ENCODE data around the gene BRD9. TPM values are rescaled to one million over a fixed set of nuclear protein-coding genes. Genes with fewer than 3 reads are reported as not detected.
"Not testable (repeated sequence)": the region's sequence is repeated elsewhere in the genome, so short reads cannot be mapped to it uniquely, and the experiment has no call there.

Gene BRD9
- total and polyA plus RNA-seq, 8 donors, result 37.9 to 60.6 (median 48.1) TPM

DNA sequence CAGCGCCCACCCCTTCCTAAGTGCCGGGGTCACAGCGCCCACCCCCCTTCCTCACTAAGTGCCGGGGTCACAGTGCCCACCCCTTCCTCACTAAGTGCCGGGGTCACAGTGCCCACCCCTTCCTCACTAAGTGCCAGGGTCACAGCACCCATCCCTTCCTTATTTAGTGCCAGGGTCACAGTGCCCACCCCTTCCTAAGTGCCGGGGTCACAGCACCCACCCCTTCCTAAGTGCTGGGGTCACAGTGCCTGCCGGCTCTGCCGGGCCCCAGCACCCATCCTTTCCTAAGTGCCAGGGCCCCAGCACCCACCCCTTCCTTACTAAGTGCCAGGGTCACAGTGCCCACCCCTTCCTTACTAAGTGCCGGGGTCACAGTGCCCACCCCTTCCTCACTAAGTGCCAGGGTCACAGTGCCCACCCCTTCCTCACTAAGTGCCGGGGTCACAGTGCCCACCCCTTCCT, 51.6 kb downstream of the BRD9 start:
- ATAC-seq; H3K36me3 ChIP-seq; H3K4me1 ChIP-seq; H3K4me3 ChIP-seq; H3K27ac ChIP-seq; H3K9me3 ChIP-seq; H3K27me3 ChIP-seq; DNase-seq; intact Hi-C loops (cut with DNase I): not testable (repeated sequence)

DNA sequence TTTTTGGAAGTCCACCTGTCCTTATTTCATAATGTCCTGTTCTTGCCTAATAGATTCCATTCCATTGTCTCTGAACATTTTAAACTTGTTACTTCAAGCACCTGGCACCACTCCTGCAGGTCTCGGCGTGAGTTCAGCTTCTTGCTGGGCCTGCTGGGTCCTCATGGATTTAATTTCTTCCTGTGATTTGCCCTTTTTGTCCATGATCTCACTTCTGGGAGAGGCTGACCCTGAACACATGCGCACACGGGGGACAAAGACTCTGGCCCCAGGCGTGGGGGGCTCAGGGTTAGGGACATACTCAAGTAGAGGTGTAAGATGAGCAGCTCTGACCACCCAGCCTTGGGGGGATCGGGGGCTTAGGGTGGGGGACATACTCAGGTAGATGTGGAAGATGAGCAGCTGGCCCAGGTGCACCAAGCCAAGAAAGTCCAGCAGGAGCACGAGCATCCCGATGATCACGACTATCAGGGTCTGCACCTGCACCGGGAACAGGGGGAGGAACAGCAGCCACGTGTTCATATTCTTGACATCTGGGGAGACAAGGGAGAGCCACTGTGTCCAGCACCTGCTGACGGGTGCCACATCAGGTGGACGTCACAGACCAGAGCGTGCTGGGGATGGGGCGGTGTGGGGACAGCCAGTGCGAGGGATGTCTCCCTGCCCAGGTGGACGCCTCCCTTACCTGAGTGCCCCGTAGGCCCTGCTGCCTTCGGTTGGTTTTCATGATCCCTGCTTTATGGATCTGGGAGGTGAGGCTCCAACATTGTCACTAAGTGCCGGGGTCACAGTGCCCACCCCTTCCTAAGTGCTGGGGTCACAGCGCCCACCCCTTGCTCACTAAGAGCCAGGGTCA, 52.3 kb downstream of the BRD9 start:
- H3K36me3 ChIP-seq; H3K4me1 ChIP-seq; ATAC-seq; H3K4me3 ChIP-seq; H3K27ac ChIP-seq; H3K9me3 ChIP-seq; H3K27me3 ChIP-seq; intact Hi-C loops (cut with DNase I): not testable (repeated sequence)
- DNase-seq, result peak in 1 of 4 donors; percentile 61

DNA sequence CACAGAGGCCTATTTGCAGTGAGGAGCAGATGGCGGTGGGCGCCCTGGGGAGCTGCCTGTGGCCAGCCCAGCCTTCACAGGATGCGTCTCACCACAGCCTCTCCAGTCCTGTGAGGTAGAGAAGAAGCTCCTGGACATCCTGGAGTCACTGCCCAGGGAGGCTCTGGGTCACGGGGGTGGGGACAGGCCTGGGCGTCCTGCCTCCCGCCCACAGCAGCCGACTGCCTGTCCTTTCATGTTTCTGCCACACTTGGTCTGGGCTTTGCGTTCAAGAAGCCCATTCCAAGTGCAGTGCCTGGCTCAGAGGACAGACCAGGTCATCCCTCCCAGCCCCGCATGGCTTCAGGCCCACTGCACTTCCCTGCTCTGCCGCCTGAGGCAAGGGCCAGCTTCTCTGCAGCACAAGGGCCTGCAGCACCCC, 54.2 kb downstream of the BRD9 start:
- intact Hi-C loops (cut with DNase I); H3K9me3 ChIP-seq; H3K4me1 ChIP-seq; H3K27ac ChIP-seq; H3K27me3 ChIP-seq; H3K36me3 ChIP-seq; H3K4me3 ChIP-seq; ATAC-seq: not testable (repeated sequence)
- DNase-seq, result peak in 1 of 4 donors; percentile 53

DNA sequence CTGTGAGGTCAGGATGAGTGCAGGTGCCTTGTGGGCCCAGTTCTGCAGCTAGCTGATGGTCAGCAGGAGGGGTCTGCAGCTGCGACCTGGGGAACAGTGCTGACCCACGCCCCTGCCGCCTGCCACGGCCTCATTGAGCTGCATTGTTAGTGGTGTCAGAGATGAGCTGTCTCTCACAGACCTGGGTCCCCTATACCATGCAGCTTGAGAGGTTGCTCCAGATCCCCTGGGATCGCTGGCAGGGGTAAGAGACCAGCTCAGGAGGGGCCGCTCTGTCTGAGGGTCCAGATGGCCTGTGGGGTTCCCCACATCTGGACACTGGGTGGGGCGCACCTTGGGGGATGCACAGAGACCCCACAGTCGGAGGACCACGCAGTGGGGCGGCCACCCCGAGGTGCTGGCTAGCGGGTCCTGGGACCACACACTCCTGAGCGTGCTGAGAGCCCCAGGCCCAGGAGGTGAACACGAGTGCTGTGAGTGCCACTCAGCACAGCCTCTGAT, 54.9 kb downstream of the BRD9 start:
- intact Hi-C loops (cut with DNase I), result not testable (repeated sequence)

DNA sequence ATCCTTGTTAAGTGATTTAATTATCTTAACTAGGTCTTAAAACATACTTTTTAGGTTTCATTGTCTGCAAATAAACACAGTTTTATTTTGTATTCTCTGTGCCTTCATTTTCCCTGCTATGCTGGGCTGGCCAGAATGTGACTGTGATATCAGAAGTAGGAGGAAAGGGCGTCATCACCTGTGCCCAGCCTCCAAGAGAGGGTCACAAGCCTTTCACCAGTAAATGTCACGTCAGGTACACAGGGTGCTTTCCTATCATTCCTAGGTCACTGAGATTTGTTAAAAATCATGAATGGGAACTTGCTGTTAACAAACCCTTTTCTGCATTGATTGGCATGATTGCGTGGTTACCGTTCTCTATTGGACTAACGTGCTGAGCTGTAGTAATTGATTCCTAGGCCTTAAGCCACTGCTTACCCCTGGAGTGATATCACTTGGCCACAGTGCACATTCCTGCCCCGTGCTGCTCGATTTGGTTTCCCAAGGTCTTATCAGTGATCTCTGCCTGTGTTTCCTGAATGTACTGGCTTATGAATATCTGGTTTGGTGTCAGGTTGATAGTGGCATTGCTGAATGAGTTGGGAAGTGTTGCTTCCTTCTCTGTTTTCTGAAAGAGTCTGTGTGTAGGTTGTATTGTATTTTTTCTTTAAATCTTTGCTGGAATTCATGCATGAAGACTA, 56.5 kb downstream of the BRD9 start:
- H3K4me3 ChIP-seq; H3K9me3 ChIP-seq; H3K36me3 ChIP-seq; intact Hi-C loops (cut with DNase I); DNase-seq; H3K4me1 ChIP-seq; ATAC-seq; H3K27ac ChIP-seq; H3K27me3 ChIP-seq: not testable (repeated sequence)

More for the DNA sequence above, 54.9 kb downstream of the BRD9 start:
- DNase-seq, result peak in 1 of 4 donors; percentile 58
- H3K4me3 ChIP-seq, H3K4me1 ChIP-seq, H3K9me3 ChIP-seq, H3K27ac ChIP-seq, H3K27me3 ChIP-seq, H3K36me3 ChIP-seq, ATAC-seq: not testable (repeated sequence)

DNA sequence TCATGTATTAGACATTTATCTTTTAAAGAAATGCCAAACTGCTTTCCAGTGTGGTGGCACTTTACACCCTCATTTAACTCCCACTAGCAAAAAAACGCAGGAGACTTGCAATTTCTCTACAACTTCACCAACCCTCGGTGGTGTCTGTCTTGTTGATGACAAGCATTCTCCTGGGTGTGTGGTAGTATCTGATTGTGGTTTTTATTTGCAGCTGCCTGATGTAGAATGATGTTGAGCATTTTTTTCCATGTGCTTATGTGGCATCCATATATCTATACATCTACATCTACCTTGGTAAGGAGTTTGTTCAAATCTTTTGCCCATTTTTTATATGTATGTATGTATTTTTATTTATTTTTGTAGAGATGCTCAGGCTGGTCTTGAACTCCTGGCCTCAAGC, 58.6 kb downstream of the BRD9 start:
- H3K36me3 ChIP-seq; ATAC-seq; H3K9me3 ChIP-seq; intact Hi-C loops (cut with DNase I); H3K4me1 ChIP-seq; H3K27ac ChIP-seq; H3K4me3 ChIP-seq; H3K27me3 ChIP-seq; DNase-seq: not testable (repeated sequence)

DNA sequence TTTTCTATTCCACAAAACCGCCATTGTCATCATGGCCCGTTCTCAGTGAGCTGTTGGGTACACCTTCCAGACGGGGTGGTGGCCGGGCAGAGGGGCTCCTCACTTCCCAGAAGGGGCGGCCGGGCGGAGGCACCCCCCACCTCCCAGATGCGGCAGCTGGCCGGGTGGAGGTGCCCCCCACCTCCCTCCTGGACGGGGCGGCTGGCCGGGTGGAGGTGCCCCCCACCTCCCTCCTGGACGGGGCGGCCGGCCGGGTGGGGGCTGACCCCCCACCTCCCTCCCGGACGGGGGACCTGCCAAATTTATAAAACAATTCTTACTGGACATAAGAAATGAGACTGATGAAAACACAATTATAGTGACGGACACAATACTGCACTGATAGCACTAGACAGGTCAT, 64.4 kb downstream of the BRD9 start:
- H3K4me3 ChIP-seq; H3K4me1 ChIP-seq; H3K36me3 ChIP-seq; H3K9me3 ChIP-seq; H3K27ac ChIP-seq; intact Hi-C loops (cut with DNase I); H3K27me3 ChIP-seq; ATAC-seq: not testable (repeated sequence)
- DNase-seq, result peak in 1 of 4 donors; percentile 67

DNA sequence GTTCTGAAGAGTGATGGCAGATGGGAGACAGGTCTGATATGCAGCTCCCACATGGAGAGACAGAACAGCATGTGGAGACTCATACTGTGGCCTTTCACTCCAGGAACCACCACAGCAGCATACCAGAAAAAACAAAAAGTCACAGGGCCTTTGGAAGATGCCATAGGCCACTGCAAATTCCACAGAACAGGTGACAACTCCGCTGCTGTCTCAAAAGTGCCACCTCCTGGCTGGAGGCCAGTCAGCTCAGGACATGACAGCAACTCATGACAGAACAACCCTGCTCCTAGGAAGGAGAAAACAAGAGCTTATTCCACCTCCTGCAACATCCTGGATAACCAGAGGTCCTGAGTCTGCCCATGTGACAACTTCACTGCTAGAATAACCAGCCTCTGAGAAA, 67.1 kb downstream of the BRD9 start:
- H3K9me3 ChIP-seq; DNase-seq; H3K4me1 ChIP-seq; H3K27me3 ChIP-seq; H3K27ac ChIP-seq; intact Hi-C loops (cut with DNase I); H3K4me3 ChIP-seq; H3K36me3 ChIP-seq: not testable (repeated sequence)
- ATAC-seq, result peak; percentile 58

DNA sequence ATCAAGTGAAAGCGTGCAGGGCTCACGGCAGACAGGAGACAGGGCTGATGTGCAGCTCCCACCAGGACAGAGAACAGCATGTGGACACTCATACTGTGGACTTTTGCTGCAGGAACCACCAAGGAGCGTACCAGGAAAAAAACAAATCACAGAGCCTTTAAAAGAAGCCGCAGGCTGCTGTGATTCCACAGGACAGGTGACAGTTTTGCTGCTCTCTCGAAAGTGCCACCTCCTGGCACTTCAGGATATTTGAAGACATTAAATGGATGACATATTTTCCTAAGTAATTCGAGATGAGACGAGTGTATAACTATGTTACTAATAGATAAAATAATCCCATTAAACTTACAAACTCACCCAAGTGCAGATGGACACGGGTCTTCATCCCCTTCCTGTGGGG, 71.1 kb downstream of the BRD9 start:
- H3K4me3 ChIP-seq, result no peak overlapping the region
- H3K27ac ChIP-seq, result no peak overlapping the region
- no peaks in the 10 kb centered on the region for H3K4me1 ChIP-seq
- no peaks in the 10 kb centered on the region for H3K9me3 ChIP-seq
- H3K27me3 ChIP-seq, result no peaks in the 10 kb centered on the region
- no peak for ATAC-seq
- intact Hi-C loops (cut with DNase I), result no loop called here
- no peak for DNase-seq
- H3K36me3 ChIP-seq, result no peaks in the 10 kb centered on the region
- TF ChIP-seq, protein P1, sequence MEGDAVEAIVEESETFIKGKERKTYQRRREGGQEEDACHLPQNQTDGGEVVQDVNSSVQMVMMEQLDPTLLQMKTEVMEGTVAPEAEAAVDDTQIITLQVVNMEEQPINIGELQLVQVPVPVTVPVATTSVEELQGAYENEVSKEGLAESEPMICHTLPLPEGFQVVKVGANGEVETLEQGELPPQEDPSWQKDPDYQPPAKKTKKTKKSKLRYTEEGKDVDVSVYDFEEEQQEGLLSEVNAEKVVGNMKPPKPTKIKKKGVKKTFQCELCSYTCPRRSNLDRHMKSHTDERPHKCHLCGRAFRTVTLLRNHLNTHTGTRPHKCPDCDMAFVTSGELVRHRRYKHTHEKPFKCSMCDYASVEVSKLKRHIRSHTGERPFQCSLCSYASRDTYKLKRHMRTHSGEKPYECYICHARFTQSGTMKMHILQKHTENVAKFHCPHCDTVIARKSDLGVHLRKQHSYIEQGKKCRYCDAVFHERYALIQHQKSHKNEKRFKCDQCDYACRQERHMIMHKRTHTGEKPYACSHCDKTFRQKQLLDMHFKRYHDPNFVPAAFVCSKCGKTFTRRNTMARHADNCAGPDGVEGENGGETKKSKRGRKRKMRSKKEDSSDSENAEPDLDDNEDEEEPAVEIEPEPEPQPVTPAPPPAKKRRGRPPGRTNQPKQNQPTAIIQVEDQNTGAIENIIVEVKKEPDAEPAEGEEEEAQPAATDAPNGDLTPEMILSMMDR (IDR thresholded peaks at IDR 0.05), result no peak
